Measurements from ENCODE around the gene MCCD1. TPM values are rescaled to one million over a fixed set of nuclear protein-coding genes. Genes with fewer than 3 reads are reported as not detected.

MCCD1 gene
- total and polyA plus RNA-seq, 4 donors, result not detected

GRCh38 chr6:31535538-31536324 lies 7.0 kb downstream of the MCCD1 start:
- Histone ChIP-seq H3K4me1 (ENCODE audit: control insufficient read depth in 1 of 2, insufficient read depth in 2 of 2, low read length in 2 of 2) (peaks cover 2 to 3% of the 10 kb centered on the region in 2 donors), H3K27ac (ENCODE audit: low read depth in 1 of 2, low read length in 2 of 2) (no peak overlapping the region), H3K9me3 (ENCODE audit: control insufficient read depth, low read length) (no peaks in the 10 kb centered on the region), H3K27me3 (ENCODE audit: control insufficient read depth in 1 of 2, insufficient read depth in 2 of 2, low read length in 1 of 2) (no peaks in the 10 kb centered on the region), H3K36me3 (ENCODE audit: control insufficient read depth in 1 of 2, insufficient read depth in 2 of 2, low read length in 1 of 2) (peaks cover 13 to 29% of the 10 kb centered on the region in 2 donors), H3K4me3 (ENCODE audit: low read length in 2 of 2) (no peak overlapping the region)
- WGBS, 2 donors, result 34 to 39% methylated on average over 2 of the region's 2 CpGs
- DNase-seq, result no peak
- intact Hi-C loops (cut with DNase I), result no loop called here
- ATAC-seq (ENCODE audit: low FRiP score), result no peak

DNA sequence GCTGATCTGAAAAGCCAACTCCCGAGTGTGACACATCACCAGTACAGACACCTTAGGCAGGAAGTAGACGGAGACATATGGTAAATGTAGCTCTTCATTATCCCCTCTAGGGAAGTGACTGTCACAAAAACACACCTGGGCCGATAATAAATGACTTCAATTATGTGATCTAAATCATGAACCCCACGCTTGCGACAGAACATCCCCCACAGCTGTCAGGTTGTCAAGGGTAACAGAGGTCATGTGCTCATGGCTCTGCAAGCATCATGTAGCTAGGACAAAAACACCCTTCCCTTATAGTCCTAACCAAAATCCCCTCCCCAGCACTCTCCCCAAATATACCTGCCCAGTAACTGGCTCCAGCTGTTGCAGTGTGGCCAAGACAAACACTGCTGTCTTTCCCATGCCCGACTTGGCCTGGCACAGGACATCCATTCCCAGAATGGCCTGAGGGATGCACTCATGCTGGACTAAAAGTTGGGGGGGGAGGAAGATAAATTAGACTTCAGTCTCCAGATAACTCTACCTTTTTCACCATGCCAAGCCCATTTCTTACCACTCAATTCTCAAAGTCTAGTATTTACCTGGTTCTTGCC lies 10.1 kb downstream of the MCCD1 start:
- peaks cover 3% of the 10 kb centered on the region in 2 donors for H3K4me1 ChIP-seq (ENCODE audit: control insufficient read depth in 1 of 2, insufficient read depth in 2 of 2, low read length in 2 of 2)
- no peak overlapping the region for H3K4me3 ChIP-seq (ENCODE audit: low read length in 2 of 2)
- H3K36me3 ChIP-seq (ENCODE audit: control insufficient read depth in 1 of 2, insufficient read depth in 2 of 2, low read length in 1 of 2), result peaks cover 13 to 23% of the 10 kb centered on the region in 2 donors
- intact Hi-C loops (cut with DNase I), result no loop called here
- 51 to 60% methylated on average over 6 of the region's 6 CpGs for WGBS, 2 donors
- DNase-seq (no peak), ATAC-seq (ENCODE audit: low FRiP score) (no peak)
- H3K27ac ChIP-seq (ENCODE audit: low read depth in 1 of 2, low read length in 2 of 2), result no peak overlapping the region
- no peaks in the 10 kb centered on the region for H3K27me3 ChIP-seq (ENCODE audit: control insufficient read depth in 1 of 2, insufficient read depth in 2 of 2, low read length in 1 of 2)
- no peaks in the 10 kb centered on the region for H3K9me3 ChIP-seq (ENCODE audit: control insufficient read depth, low read length)

DNA sequence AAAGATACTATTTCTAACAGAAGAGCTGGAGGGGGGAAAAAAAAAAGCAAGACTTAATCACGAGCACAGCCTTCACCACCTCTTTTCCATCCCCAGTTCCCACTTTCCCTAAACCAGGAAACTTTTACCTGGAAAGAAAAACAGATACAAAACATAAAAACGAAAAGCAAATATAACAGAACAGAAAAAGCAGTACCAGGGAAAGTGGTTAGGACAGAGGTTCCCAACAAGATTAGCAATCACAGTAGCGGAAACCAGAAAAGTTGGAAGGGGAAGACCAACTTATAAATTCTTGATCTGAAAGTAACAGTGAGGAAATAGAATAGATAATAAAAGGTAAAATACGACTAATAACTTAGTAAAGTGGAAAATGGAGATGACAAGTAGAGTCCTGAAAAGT lies 11.9 kb downstream of the MCCD1 start:
- H3K27me3 ChIP-seq (ENCODE audit: control insufficient read depth in 1 of 2, insufficient read depth in 2 of 2, low read length in 1 of 2), result no peaks in the 10 kb centered on the region
- H3K27ac ChIP-seq (ENCODE audit: low read depth in 1 of 2, low read length in 2 of 2), result no peak overlapping the region
- H3K9me3 ChIP-seq (ENCODE audit: control insufficient read depth, low read length), result no peaks in the 10 kb centered on the region
- H3K4me1 ChIP-seq (ENCODE audit: control insufficient read depth in 1 of 2, insufficient read depth in 2 of 2, low read length in 2 of 2), result peaks cover 3% of the 10 kb centered on the region in 2 donors
- peaks cover 5 to 19% of the 10 kb centered on the region in 2 donors for H3K36me3 ChIP-seq (ENCODE audit: control insufficient read depth in 1 of 2, insufficient read depth in 2 of 2, low read length in 1 of 2)
- 10 to 12% methylated on average over 4 of the region's 4 CpGs for WGBS, 2 donors
- ATAC-seq (ENCODE audit: low FRiP score) (no peak), DNase-seq (no peak)
- intact Hi-C loops (cut with DNase I), result loop anchor here in 1 of 2 donors (5.0 kb wide), 2 partner anchors 48 to 637 kb away; partner anchors contain the start of genes AGPAT1 and RNF5
- H3K4me3 ChIP-seq (ENCODE audit: low read length in 2 of 2), result peak overlapping the region; percentile 77 to 78

DNA sequence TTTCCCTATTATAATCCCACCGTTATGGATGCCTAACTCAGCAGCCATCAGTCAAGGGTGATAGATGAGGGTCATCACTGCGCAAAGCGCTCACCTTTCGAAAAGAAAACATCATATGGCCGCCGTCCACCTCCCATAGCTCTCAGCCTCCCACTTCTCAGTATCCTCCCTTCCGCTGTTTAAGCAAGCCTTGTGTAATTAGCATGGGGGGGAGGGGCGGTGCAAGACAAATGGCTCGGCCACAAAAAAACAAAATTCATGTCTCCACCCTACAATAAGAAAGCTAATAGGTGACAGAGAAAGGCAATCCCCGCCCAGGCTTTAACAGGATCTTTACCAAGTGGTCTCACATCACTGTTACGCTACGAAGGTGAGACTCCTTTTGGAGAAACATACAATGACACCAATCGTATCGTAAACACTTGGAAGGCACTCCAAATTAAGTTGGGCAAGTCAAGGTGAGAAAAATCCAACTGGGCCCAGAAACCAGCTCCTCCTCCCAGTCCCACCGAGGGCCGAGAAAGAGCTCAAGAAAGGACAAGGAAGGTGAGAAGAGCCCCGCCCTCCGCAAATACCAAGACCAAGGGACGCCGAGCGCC lies 12.4 kb downstream of the MCCD1 start:
- ATAC-seq (ENCODE audit: low FRiP score) (no peak), DNase-seq (peak in 1 of 2 donors; percentile 84)
- Histone ChIP-seq H3K4me1 (ENCODE audit: control insufficient read depth in 1 of 2, insufficient read depth in 2 of 2, low read length in 2 of 2) (peaks cover 3% of the 10 kb centered on the region in 2 donors), H3K36me3 (ENCODE audit: control insufficient read depth in 1 of 2, insufficient read depth in 2 of 2, low read length in 1 of 2) (peaks cover 5 to 14% of the 10 kb centered on the region in 2 donors), H3K4me3 (ENCODE audit: low read length in 2 of 2) (peak overlapping the region; percentile 77 to 78), H3K27ac (ENCODE audit: low read depth in 1 of 2, low read length in 2 of 2) (peak overlapping the region in 1 of 2 donors; percentile 94), H3K27me3 (ENCODE audit: control insufficient read depth in 1 of 2, insufficient read depth in 2 of 2, low read length in 1 of 2) (no peaks in the 10 kb centered on the region), H3K9me3 (ENCODE audit: control insufficient read depth, low read length) (no peaks in the 10 kb centered on the region)
- 0% methylated on average over 21 of the region's 21 CpGs for WGBS, 2 donors
- intact Hi-C loops (cut with DNase I), result loop anchor here in 1 of 2 donors (5.0 kb wide), 2 partner anchors 49 to 636 kb away; partner anchors contain the start of genes AGPAT1 and RNF5

DNA sequence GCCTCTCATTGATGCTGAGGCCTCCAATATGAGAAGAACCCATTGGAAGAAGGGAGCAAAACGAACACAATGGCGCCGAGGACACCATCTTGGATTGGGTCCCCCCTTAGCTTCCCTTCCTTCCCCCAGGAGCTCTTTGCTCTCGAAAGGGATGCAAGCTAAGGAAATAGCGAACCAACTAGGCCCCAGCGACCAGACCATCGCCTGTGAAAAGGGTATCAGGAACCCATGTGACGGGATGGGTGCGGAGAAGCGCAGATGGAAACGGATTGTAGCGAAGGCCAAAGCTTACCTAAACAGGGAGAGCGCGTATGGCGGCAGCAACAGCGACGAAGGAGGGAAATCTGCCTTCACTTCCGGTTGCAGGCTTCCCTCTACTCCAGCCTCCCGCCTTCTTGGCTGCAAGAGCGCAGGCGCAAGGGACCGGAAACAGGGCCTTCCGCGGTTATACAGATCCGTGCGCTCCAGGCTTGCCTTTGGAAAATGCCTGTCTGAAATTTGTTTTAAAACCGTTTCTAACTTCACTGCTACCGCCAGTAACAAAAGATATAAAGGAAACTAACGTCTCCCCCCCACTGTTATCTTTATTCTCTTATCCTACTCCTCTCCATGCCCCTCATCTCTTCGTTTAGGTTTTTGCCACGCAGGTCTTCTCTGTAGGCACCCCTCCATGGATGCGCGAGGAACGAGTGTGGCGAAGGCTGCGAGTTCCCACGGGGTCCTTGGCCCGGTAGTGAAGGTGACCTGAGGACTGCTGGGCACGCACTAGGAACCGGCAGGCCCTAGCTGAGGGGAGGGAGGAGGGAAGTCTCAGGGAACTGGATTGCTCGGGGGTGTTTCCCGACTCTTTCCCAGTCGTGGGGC lies 13.1 kb downstream of the MCCD1 start, which contains the start of gene DDX39B:
Gene DDX39B (minus strand): TSS at position 346 of the 864 bp plus-strand sequence. CDS start 1,471 bp downstream, outside the sequence.
- no peaks in the 10 kb centered on the region for H3K9me3 ChIP-seq (ENCODE audit: control insufficient read depth, low read length)
- ATAC-seq (ENCODE audit: low FRiP score), result peak; percentile 97
- H3K36me3 ChIP-seq (ENCODE audit: control insufficient read depth in 1 of 2, insufficient read depth in 2 of 2, low read length in 1 of 2), result peaks cover 5 to 10% of the 10 kb centered on the region in 2 donors
- WGBS, 2 donors, result 0% methylated on average over 39 to 43 of the region's 43 CpGs
- intact Hi-C loops (cut with DNase I), result loop anchor here in 1 of 2 donors (5.0 kb wide), 2 partner anchors 50 to 635 kb away; partner anchors contain the start of genes AGPAT1 and RNF5
- no peaks in the 10 kb centered on the region for H3K27me3 ChIP-seq (ENCODE audit: control insufficient read depth in 1 of 2, insufficient read depth in 2 of 2, low read length in 1 of 2)
- peak within 1 kb of the TSS; percentile 47 to 94 for H3K27ac ChIP-seq (ENCODE audit: low read depth in 1 of 2, low read length in 2 of 2)
- peak within 1 kb of the TSS; percentile 77 to 78 for H3K4me3 ChIP-seq (ENCODE audit: low read length in 2 of 2)
- H3K4me1 ChIP-seq (ENCODE audit: control insufficient read depth in 1 of 2, insufficient read depth in 2 of 2, low read length in 2 of 2), result peaks cover 3% of the 10 kb centered on the region in 2 donors
- peak; percentile 97 for DNase-seq

GRCh38 chr6:31543639-31544038 lies 14.9 kb downstream of the MCCD1 start:
- WGBS, 2 donors, result 89 to 90% methylated on average over 6 of the region's 6 CpGs
- Histone ChIP-seq H3K4me1 (ENCODE audit: control insufficient read depth in 1 of 2, insufficient read depth in 2 of 2, low read length in 2 of 2) (peaks cover 3% of the 10 kb centered on the region in 2 donors), H3K9me3 (ENCODE audit: control insufficient read depth, low read length) (no peaks in the 10 kb centered on the region), H3K27me3 (ENCODE audit: control insufficient read depth in 1 of 2, insufficient read depth in 2 of 2, low read length in 1 of 2) (no peaks in the 10 kb centered on the region), H3K27ac (ENCODE audit: low read depth in 1 of 2, low read length in 2 of 2) (no peak overlapping the region), H3K36me3 (ENCODE audit: control insufficient read depth in 1 of 2, insufficient read depth in 2 of 2, low read length in 1 of 2) (peaks cover 2 to 7% of the 10 kb centered on the region in 2 donors), H3K4me3 (ENCODE audit: low read length in 2 of 2) (no peak overlapping the region)
- DNase-seq (no peak), ATAC-seq (ENCODE audit: low FRiP score) (no peak)
- intact Hi-C loops (cut with DNase I), result loop anchor here in 1 of 2 donors (5.0 kb wide), 2 partner anchors 51 to 634 kb away; partner anchors contain the start of genes AGPAT1 and RNF5

GRCh38 chr6:31544676-31545075 lies 15.9 kb downstream of the MCCD1 start:
- Histone ChIP-seq H3K9me3 (ENCODE audit: control insufficient read depth, low read length) (no peaks in the 10 kb centered on the region), H3K4me3 (ENCODE audit: low read length in 2 of 2) (no peak overlapping the region), H3K27ac (ENCODE audit: low read depth in 1 of 2, low read length in 2 of 2) (no peak overlapping the region), H3K36me3 (ENCODE audit: control insufficient read depth in 1 of 2, insufficient read depth in 2 of 2, low read length in 1 of 2) (no peaks in the 10 kb centered on the region), H3K27me3 (ENCODE audit: control insufficient read depth in 1 of 2, insufficient read depth in 2 of 2, low read length in 1 of 2) (no peaks in the 10 kb centered on the region), H3K4me1 (ENCODE audit: control insufficient read depth in 1 of 2, insufficient read depth in 2 of 2, low read length in 2 of 2) (peaks cover 2 to 3% of the 10 kb centered on the region in 2 donors)
- no peak for DNase-seq
- ATAC-seq (ENCODE audit: low FRiP score), result no peak
- intact Hi-C loops (cut with DNase I), result loop anchor here in 1 of 2 donors (5.0 kb wide), 2 partner anchors 52 to 633 kb away; partner anchors contain the start of genes AGPAT1 and RNF5
- 59 to 64% methylated on average over 2 of the region's 2 CpGs for WGBS, 2 donors

- peaks cover 2 to 3% of the 10 kb centered on the region in 2 donors for H3K4me1 ChIP-seq (ENCODE audit: control insufficient read depth in 1 of 2, insufficient read depth in 2 of 2, low read length in 2 of 2)
- WGBS, 2 donors, result 64 to 72% methylated on average over 7 of the region's 7 CpGs
- intact Hi-C loops (cut with DNase I), result no loop called here
- no peaks in the 10 kb centered on the region for H3K27me3 ChIP-seq (ENCODE audit: control insufficient read depth in 1 of 2, insufficient read depth in 2 of 2, low read length in 1 of 2)
- no peak overlapping the region for H3K27ac ChIP-seq (ENCODE audit: low read depth in 1 of 2, low read length in 2 of 2)
- no peak for ATAC-seq (ENCODE audit: low FRiP score)
- no peaks in the 10 kb centered on the region for H3K9me3 ChIP-seq (ENCODE audit: control insufficient read depth, low read length)
- DNase-seq, result no peak
- no peak overlapping the region for H3K4me3 ChIP-seq (ENCODE audit: low read length in 2 of 2)
- H3K36me3 ChIP-seq (ENCODE audit: control insufficient read depth in 1 of 2, insufficient read depth in 2 of 2, low read length in 1 of 2), result no peaks in the 10 kb centered on the region
These were observed 16.5 kb downstream of the MCCD1 start for GRCh38 chr6:31545291-31545690.
